ENCODE results near the gene KIRREL3. TPM values are rescaled to one million over a fixed set of nuclear protein-coding genes. Genes with fewer than 3 reads are reported as not detected.

Gene KIRREL3
- total and polyA plus RNA-seq, 2 of the 8 experiments (the other 6 are each of a cell fraction or from before 2014, with no cell fraction given): 0.29 to 0.32 TPM

DNA sequence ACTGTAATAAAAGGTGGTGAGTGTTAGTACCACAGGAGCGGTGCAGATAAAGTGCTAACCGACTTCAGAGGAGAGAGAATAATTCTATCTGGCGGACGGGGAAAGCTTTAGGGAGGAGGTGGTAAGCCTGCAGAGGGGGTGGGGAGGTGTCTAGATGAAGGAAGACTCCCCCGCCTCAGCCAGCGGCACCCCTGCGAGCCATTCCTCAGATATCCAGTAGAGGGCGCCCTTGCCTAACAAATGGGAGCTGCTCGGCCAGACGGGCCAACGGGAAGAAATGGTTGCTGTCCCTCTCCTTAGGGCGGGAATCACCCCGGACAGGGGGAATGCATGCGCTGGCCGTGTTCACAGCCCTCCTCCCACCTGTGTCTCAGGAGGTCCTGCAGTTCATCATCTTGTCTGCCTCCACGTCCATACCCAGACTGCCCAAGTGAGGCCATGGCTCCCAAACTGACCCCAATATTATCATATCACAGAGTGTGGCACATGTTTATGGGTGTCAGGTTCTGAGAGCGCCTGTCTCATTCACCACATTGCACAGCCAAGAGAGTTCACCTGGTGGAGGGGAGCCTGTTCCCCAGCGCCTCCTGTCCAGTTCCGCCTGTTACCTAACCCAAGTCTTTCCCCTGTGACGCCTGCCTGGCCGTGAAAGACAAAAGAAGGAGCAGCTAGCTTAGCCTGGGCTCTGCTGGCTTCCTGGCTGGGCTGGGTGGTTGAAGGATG, 559.6 kb downstream of the KIRREL3 start:
- H3K4me1 ChIP-seq (replicated peaks in 1 of 4; ENCODE audit: control insufficient read depth in 3 of 4, insufficient read depth in 4 of 4, low read length in 3 of 4): peaks cover 4 to 11% (median 8%) of the 10 kb centered on the region in 4 experiments; a peak in 5 of 7 replicates
- WGBS, 2 experiments (ENCODE audit: extremely low coverage in 1 of 2, insufficient coverage in 1 of 2, insufficient read length in 1 of 2, insufficient replicate concordance in 2 of 2, low coverage in 1 of 2, low lambda C conversion rate in 2 of 2, missing lambda C conversion rate in 1 of 2): 12% methylated on average over 18 of the region's 21 CpGs; no CpG with 5 or more reads in 1 of the 2 experiments
- H4K8ac ChIP-seq (ENCODE audit: extremely low read depth, insufficient read depth, low read length): no peak overlapping the region
- no peaks in the 10 kb centered on the region for H3K27me3 ChIP-seq (replicated peaks in 1 of 4; ENCODE audit: control insufficient read depth in 3 of 4, extremely low read depth in 1 of 4, insufficient read depth in 3 of 4, low read length in 3 of 4)
- H2BK15ac ChIP-seq (ENCODE audit: low read length): no peak overlapping the region
- no peak overlapping the region for H3K23ac ChIP-seq (ENCODE audit: insufficient read length)
- 0 out of 2 replicates have a peak, but pooled peaks cover 3% of the 10 kb centered on the region for H3K23me2 ChIP-seq (ENCODE audit: low read depth, low read length)
- peak overlapping the region; percentile 37; the same call in 1 of the 2 replicates for H2BK20ac ChIP-seq (ENCODE audit: low read length)
- H3K4ac ChIP-seq (replicated peaks; ENCODE audit: insufficient read length, low read depth, low read length): no peak overlapping the region
- H3K9ac ChIP-seq (replicated peaks in 1 of 4; ENCODE audit: extremely low read depth in 1 of 4, low read depth in 3 of 4, low read length in 3 of 4): no peak overlapping the region
- H3K4me3 ChIP-seq (ENCODE audit: extremely low read depth in 1 of 4, insufficient read depth in 2 of 4, low read depth in 3 of 4, low read length in 4 of 4): peak overlapping the region in 1 of 4 experiments; percentile 13; a peak in 1 of 8 replicates
- no peak overlapping the region for H4K91ac ChIP-seq (replicated peaks; ENCODE audit: insufficient read length, low read length)
- FAIRE-seq (peak; percentile 78), DNase-seq (ENCODE audit: low read depth in 1 of 2, low spot score in 2 of 2) (peak; percentile 64 to 98)
- no peak overlapping the region for H3K18ac ChIP-seq (ENCODE audit: extremely low read depth, low read length)
- peak overlapping the region; percentile 3; the same call in 1 of the 2 replicates for H2BK12ac ChIP-seq (ENCODE audit: low read depth, low read length)
- H2BK5ac ChIP-seq (ENCODE audit: low read depth, low read length): peak overlapping the region; percentile 11; the same call in 1 of the 2 replicates
- peak overlapping the region; percentile 73 for H2AFZ ChIP-seq (ENCODE audit: low read length)
- H3K79me1 ChIP-seq (ENCODE audit: low read depth, low read length): peaks cover 2% of the 10 kb centered on the region; the same call in 1 of the 2 replicates
- H3K4me2 ChIP-seq (ENCODE audit: insufficient read depth in 1 of 2, low read depth in 2 of 2, low read length in 2 of 2): peak overlapping the region; percentile 0 to 62; a peak in 3 of 4 replicates
- POLR2A ChIA-PET (ENCODE audit: partially characterized antibody): interaction anchor here (0.5 to 1.4 kb wide), 2 partner anchors 40 to 1349 kb away, joined by 3 read pairs; no protein-coding TSS in a partner anchor
- H3K14ac ChIP-seq (ENCODE audit: insufficient read length): no peak overlapping the region
- H4K20me1 ChIP-seq (replicated peaks in 1 of 2; ENCODE audit: control insufficient read depth in 1 of 2, insufficient read depth in 2 of 2, low read length in 2 of 2): peaks cover 0 to 5% of the 10 kb centered on the region in 2 experiments
- no peaks in the 10 kb centered on the region for H3K9me3 ChIP-seq (ENCODE audit: insufficient read depth in 2 of 2, low read depth in 1 of 2, low read length in 1 of 2)
- H3K36me3 ChIP-seq (ENCODE audit: control insufficient read depth in 2 of 4, insufficient read depth in 4 of 4, low read length in 3 of 4): no peaks in the 10 kb centered on the region
- no peak overlapping the region for H3K27ac ChIP-seq (ENCODE audit: low read depth, low read length)
- no peak overlapping the region for H2AK5ac ChIP-seq (ENCODE audit: low read depth, low read length)
- CTCF ChIA-PET (ENCODE audit: partially characterized antibody): interaction anchor here (0.6 to 5.6 kb wide), 60 partner anchors 9 to 1662 kb away, joined by 3 to 54 read pairs (median 4); no protein-coding TSS in a partner anchor
- H2BK120ac ChIP-seq (replicated peaks; ENCODE audit: low read depth, low read length): no peak overlapping the region
- no peaks in the 10 kb centered on the region; a peak in 1 of 4 replicates for H3K79me2 ChIP-seq (ENCODE audit: control insufficient read depth in 1 of 2, insufficient read depth in 2 of 2, low read length in 2 of 2)
- no peak overlapping the region for H3K56ac ChIP-seq (replicated peaks; ENCODE audit: insufficient read length, low read depth, low read length)
- no peak overlapping the region for H4K5ac ChIP-seq (ENCODE audit: insufficient read length, low read depth, low read length)
- TF ChIP-seq TAF1 (IDR thresholded peaks at IDR 0.05; ENCODE audit: low read depth, low read length) (no peak), MAFK (IDR thresholded peaks at IDR 0.05; ENCODE audit: low read depth, low read length) (no peak), RAD21 (IDR thresholded peaks at IDR 0.05 in 1 of 2, conservative IDR thresholded peaks at IDR 0.05 in 1 of 2; ENCODE audit: low read depth in 2 of 2, low read length in 2 of 2) (peak; percentile 100), EP300 (IDR thresholded peaks at IDR 0.05; ENCODE audit: borderline replicate concordance in 1 of 2, low read depth in 2 of 2, low read length in 2 of 2) (no peak), CREB1 (IDR thresholded peaks at IDR 0.05) (0 out of 2 replicates have a peak, but pooled peaks have one; percentile 10), FOSL1 (IDR thresholded peaks at IDR 0.05; ENCODE audit: insufficient read depth, low read depth, low read length) (no peak), SAP30 (IDR thresholded peaks at IDR 0.05; ENCODE audit: insufficient read depth, insufficient replicate concordance, low read length) (no peak), TCF12 (IDR thresholded peaks at IDR 0.05; ENCODE audit: low read depth, low read length) (no peak), SP4 (IDR thresholded peaks at IDR 0.05; ENCODE audit: low read length) (no peak), SIRT6 (IDR thresholded peaks at IDR 0.05; ENCODE audit: low read length) (no peak), SIX5 (IDR thresholded peaks at IDR 0.05; ENCODE audit: low read depth, low read length) (no peak), KDM1A (IDR thresholded peaks at IDR 0.05; ENCODE audit: borderline replicate concordance, low read length) (peak; percentile 58; the same call in 1 of the 2 replicates)

Measured in H1 (cell line).